Osteoblast (primary cell): Measurements from ENCODE around the gene NRXN2. TPM values are rescaled to one million over a fixed set of nuclear protein-coding genes. Genes with fewer than 3 reads are reported as not detected.

Experiments
- DNase-seq: peaks from one replicate; pipeline ENCODE4 v3.0.0; 2011; ENCODE audit warnings: low spot score, mixed read lengths; ENCODE audit not compliant: insufficient read length; ENCODE audit errors: missing footprints
- H2AFZ ChIP-seq: 2 replicates; pipeline ENCODE4 v1.6.0; 2011; ENCODE audit warnings: mild to moderate bottlenecking, low read length
- H3K27ac ChIP-seq: 2 replicates; pipeline ENCODE4 v1.5.1; 2011; ENCODE audit warnings: mild to moderate bottlenecking, low read depth, low read length, moderate library complexity
- H3K27me3 ChIP-seq: 2 replicates; pipeline ENCODE4 v1.6.0; 2012; ENCODE audit warnings: mild to moderate bottlenecking, control low read depth, inconsistent platforms, low read length, moderate library complexity; ENCODE audit not compliant: insufficient read depth
- H3K36me3 ChIP-seq: 2 replicates; pipeline ENCODE4 v1.5.1; 2011; ENCODE audit warnings: mild to moderate bottlenecking, low read length, control low read depth, moderate library complexity; ENCODE audit not compliant: insufficient read depth
- H3K4me1 ChIP-seq: 2 replicates; pipeline ENCODE4 v1.5.1; 2011; ENCODE audit warnings: mild to moderate bottlenecking, low read length, control low read depth, moderate library complexity; ENCODE audit not compliant: insufficient read depth
- H3K4me2 ChIP-seq: 2 replicates; pipeline ENCODE4 v1.6.0; 2011; ENCODE audit warnings: mild to moderate bottlenecking, low read length; ENCODE audit not compliant: insufficient read depth
- H3K4me3 ChIP-seq: fragments of 200-600 bp; sonication (generic); 3 replicates; pipeline ENCODE4 v1.5.1; 2012; ENCODE audit warnings: mild to moderate bottlenecking, low read length, inconsistent platforms; ENCODE audit not compliant: insufficient read depth
- H3K79me2 ChIP-seq: 2 replicates; pipeline ENCODE4 v1.6.0; 2012; ENCODE audit warnings: mild to moderate bottlenecking, low read length, control low read depth, inconsistent platforms; ENCODE audit not compliant: insufficient read depth
- H3K9me3 ChIP-seq: 2 replicates; pipeline ENCODE4 v1.5.1; 2011; ENCODE audit warnings: low read depth, low read length, control low read depth
- H4K20me1 ChIP-seq: 2 replicates; pipeline ENCODE4 v1.6.0; 2012; ENCODE audit warnings: mild to moderate bottlenecking, low read length, control low read depth; ENCODE audit not compliant: insufficient read depth
- CTCF ChIP-seq: IDR thresholded peaks from 2 replicates; pipeline ENCODE4 v1.5.1; 2011; ENCODE audit warnings: mild to moderate bottlenecking, low read depth, low read length, moderate library complexity; ENCODE audit errors: extremely low read depth
- total RNA-seq: library from RNA; depleted of rRNA; stranded (reverse); fragments of >200 nt; gene quantifications from 2 replicates; pipeline ENCODE4 v1.2.3, GENCODE V29; 2012

Gene NRXN2
- total RNA-seq, 1 donor: 90.1 TPM

GRCh38 chr11:64643920-64644646, 78.9 kb downstream of the NRXN2 start:
- TF ChIP-seq CTCF: no peak
- Histone ChIP-seq H3K27ac (no peak overlapping the region), H3K4me3 (no peak overlapping the region), H4K20me1 (peaks cover 73% of the 10 kb centered on the region), H3K36me3 (peaks cover 11% of the 10 kb centered on the region), H3K27me3 (peaks cover 31% of the 10 kb centered on the region), H3K4me2 (no peak overlapping the region), H2AFZ (no peak overlapping the region), H3K4me1 (peaks cover 3% of the 10 kb centered on the region), H3K79me2 (no peaks in the 10 kb centered on the region), H3K9me3 (no peaks in the 10 kb centered on the region)
- DNase-seq: peak; percentile 87

GRCh38 chr11:64643256-64643881, 79.6 kb downstream of the NRXN2 start:
- no peaks in the 10 kb centered on the region for H3K9me3 ChIP-seq
- H4K20me1 ChIP-seq: peaks cover 79% of the 10 kb centered on the region
- TF ChIP-seq CTCF: no peak
- peaks cover 31% of the 10 kb centered on the region for H3K27me3 ChIP-seq
- peak; percentile 96 for DNase-seq
- peaks cover 3% of the 10 kb centered on the region for H3K4me1 ChIP-seq
- H3K4me3 ChIP-seq: no peak overlapping the region
- no peak overlapping the region for H3K4me2 ChIP-seq
- no peak overlapping the region for H2AFZ ChIP-seq
- H3K27ac ChIP-seq: no peak overlapping the region
- H3K36me3 ChIP-seq: peaks cover 11% of the 10 kb centered on the region
- no peaks in the 10 kb centered on the region for H3K79me2 ChIP-seq

GRCh38 chr11:64642871-64643255, 80.1 kb downstream of the NRXN2 start:
- peak; percentile 76 for DNase-seq
- Histone ChIP-seq H3K79me2 (no peaks in the 10 kb centered on the region), H3K27me3 (peaks cover 31% of the 10 kb centered on the region), H3K36me3 (peaks cover 11% of the 10 kb centered on the region), H3K4me2 (no peak overlapping the region), H3K9me3 (no peaks in the 10 kb centered on the region), H2AFZ (no peak overlapping the region), H3K27ac (no peak overlapping the region), H3K4me1 (peaks cover 3% of the 10 kb centered on the region), H3K4me3 (no peak overlapping the region), H4K20me1 (peaks cover 77% of the 10 kb centered on the region)
- TF ChIP-seq CTCF: no peak

- Histone ChIP-seq H3K4me3 (no peak overlapping the region), H3K36me3 (peaks cover 11% of the 10 kb centered on the region), H3K79me2 (no peaks in the 10 kb centered on the region), H4K20me1 (peaks cover 77% of the 10 kb centered on the region), H3K9me3 (no peaks in the 10 kb centered on the region), H2AFZ (no peak overlapping the region), H3K27ac (no peak overlapping the region), H3K4me2 (no peak overlapping the region), H3K27me3 (peaks cover 31% of the 10 kb centered on the region), H3K4me1 (no peaks in the 10 kb centered on the region)
- no peak for TF ChIP-seq CTCF
- DNase-seq: no peak
Measured at GRCh38 chr11:64642418-64642735, 80.6 kb downstream of the NRXN2 start.
